ENCODE data around the gene FHIT. TPM values are rescaled to one million over a fixed set of nuclear protein-coding genes. Genes with fewer than 3 reads are reported as not detected.

FHIT gene
- total and polyA plus RNA-seq, 2 of the 4 experiments (the other 2 are of a cell fraction) = 0.07 TPM; not detected in 1

- no peak overlapping the region for H4K5ac ChIP-seq (ENCODE audit: low read depth, low read length)
- H2BK20ac ChIP-seq (ENCODE audit: low read depth, low read length) = no peak overlapping the region
- no peak overlapping the region for H2AK9ac ChIP-seq (replicated peaks; ENCODE audit: low read depth, low read length, poor library complexity)
- H2AFZ ChIP-seq (replicated peaks; ENCODE audit: low read length, poor library complexity) = no peak overlapping the region
- no peak overlapping the region for H3K9ac ChIP-seq (ENCODE audit: low read depth, low read length)
- no peak overlapping the region for H3K18ac ChIP-seq (ENCODE audit: low read depth, low read length)
- CTCF ChIA-PET = interaction anchor here (1.0 kb wide), 1 partner anchor 18 kb away, joined by 4 read pairs; no protein-coding TSS in a partner anchor
- BruUV-seq (replicated peaks) = no TSS peak
- H3K4me1 ChIP-seq (ENCODE audit: control insufficient read depth, insufficient read depth, low read length) = no peaks in the 10 kb centered on the region
- no peak overlapping the region for H2BK15ac ChIP-seq (ENCODE audit: low read depth, low read length)
- TF ChIP-seq RFX5 (IDR thresholded peaks at IDR 0.05; ENCODE audit: low read depth, low read length) = no peak
- no peak for TF ChIP-seq POLR2A (IDR thresholded peaks at IDR 0.05; ENCODE audit: low read depth, low read length)
- TF ChIP-seq MXI1 (IDR thresholded peaks at IDR 0.05; ENCODE audit: borderline replicate concordance, low read depth, low read length) = no peak
- no peak for TF ChIP-seq SMC3 (IDR thresholded peaks at IDR 0.05; ENCODE audit: low read depth, low read length)
- TF ChIP-seq USF2 (IDR thresholded peaks at IDR 0.05; ENCODE audit: low read depth, low read length) = no peak
- TF ChIP-seq FOS (IDR thresholded peaks at IDR 0.05; ENCODE audit: low read depth, low read length) = no peak
- no peak overlapping the region for H4K8ac ChIP-seq (ENCODE audit: low read depth in 2 of 2, low read length in 2 of 2)
- H3K79me1 ChIP-seq (ENCODE audit: low read depth in 1 of 2, low read length in 2 of 2) = no peaks in the 10 kb centered on the region
- DNase-seq = no peak
- intact Hi-C loops (cut with micrococcal nuclease) (no loop called here), dilution Hi-C loops (cut with HindIII; ENCODE audit: low sequenced_read_pairs, unreplicated experiment) (no loop called here), in situ Hi-C loops (cut with MboI; ENCODE audit: low sequenced_read_pairs) (no loop called here)
- H3K4me2 ChIP-seq (ENCODE audit: low read depth, low read length) = no peak overlapping the region
- H3K4me3 ChIP-seq (ENCODE audit: insufficient read depth, low read depth, low read length) = no peak overlapping the region
- no peak overlapping the region for H3K14ac ChIP-seq (replicated peaks; ENCODE audit: low read depth, low read length)
- no peaks in the 10 kb centered on the region for H4K20me1 ChIP-seq (ENCODE audit: insufficient read depth, low read length)
- no peak overlapping the region for H4K91ac ChIP-seq (ENCODE audit: insufficient read depth, low read depth, low read length)
- no peak overlapping the region for H3K56ac ChIP-seq (ENCODE audit: extremely low read depth, insufficient read depth, low read length)
- H3K27ac ChIP-seq (ENCODE audit: insufficient read depth, low read length) = no peak overlapping the region
- H2AK5ac ChIP-seq (ENCODE audit: low read depth, low read length) = no peak overlapping the region
- no peak overlapping the region for H3K23ac ChIP-seq (ENCODE audit: low read depth, low read length)
- POLR2A ChIA-PET (ENCODE audit: unreplicated experiment) = no interaction called here
- no peaks in the 10 kb centered on the region for H3K27me3 ChIP-seq (ENCODE audit: control insufficient read depth, insufficient read depth, low read length)
- H3K9me3 ChIP-seq (ENCODE audit: control insufficient read depth, insufficient read depth, low read length) = no peaks in the 10 kb centered on the region
- no peaks in the 10 kb centered on the region for H3K36me3 ChIP-seq (ENCODE audit: control insufficient read depth, insufficient read depth, low read length)
- no peak overlapping the region for H3K4ac ChIP-seq (ENCODE audit: low read depth, low read length)
- H2BK5ac ChIP-seq (ENCODE audit: low read depth, low read length, poor library complexity, severe bottlenecking) = no peak overlapping the region
- no CpG with 5 or more reads among the region's 7 CpGs for WGBS, 2 experiments (ENCODE audit: extremely low coverage in 2 of 2, insufficient read length in 1 of 2)
- no peak for ATAC-seq (ENCODE audit: low read depth)
- no peaks in the 10 kb centered on the region for H3K9me1 ChIP-seq (ENCODE audit: insufficient read depth, low read length)
- H2BK120ac ChIP-seq (ENCODE audit: low read depth, low read length) = no peak overlapping the region
Observed at GRCh38 chr3:60036803-60037202, 1214.4 kb downstream of the FHIT start.
